CD4-positive, alpha-beta T cell (primary cell): ENCODE data around the gene FGF14. TPM values are rescaled to one million over a fixed set of nuclear protein-coding genes. Genes with fewer than 3 reads are reported as not detected.

Source experiments
- ATAC-seq: fragments of 200-7000 bp; cut with Tn5 transposase; one replicate; pipeline ENCODE4 v1.10.0; 2022; ENCODE audit warnings: mild to moderate bottlenecking; ENCODE audit not compliant: poor library complexity
- CTCF ChIA-PET: fragments of 350-600 bp; sonication (Branson Sonifier 250); formaldehyde crosslinking; loops from one replicate; lab custom pipeline; 2021; ENCODE audit warnings: antibody characterized with exemption, inconsistent platforms; lab: Charles Lee
- POLR2A ChIA-PET: fragments of 350-600 bp; sonication (Branson Sonifier 250); formaldehyde crosslinking; loops from one replicate; lab custom pipeline; 2021; ENCODE audit warnings: antibody characterized with exemption, inconsistent platforms; lab: Charles Lee
- DNase-seq, 14 experiments: peaks; one replicate each; pipeline ENCODE4 v3.0.0-alpha.2; 2013 to 2020; ENCODE audit warnings: mixed read lengths in 2 of 14
- H3K27ac ChIP-seq, 2 donors: one replicate each; pipeline versions ENCODE4 v1.5.1 to v1.7.0; 2013; ENCODE audit warnings: low read length in 2 of 2, low read depth in 1 of 2, mild to moderate bottlenecking in 1 of 2
- H3K27me3 ChIP-seq, 2 experiments: 1 replicate in 1 of 2; 2 replicates in 1 of 2; pipeline versions ENCODE4 v1.6.1 to v1.7.0; 2013; ENCODE audit warnings: low read length in 2 of 2, control low read depth in 1 of 2, mild to moderate bottlenecking in 1 of 2, moderate library complexity in 1 of 2; ENCODE audit not compliant: insufficient read depth in 2 of 2, control insufficient read depth in 1 of 2
- H3K36me3 ChIP-seq: one replicate; pipeline ENCODE4 v1.6.1; 2013; ENCODE audit warnings: low read length, control low read depth; ENCODE audit not compliant: insufficient read depth
- H3K4me1 ChIP-seq: one replicate; pipeline ENCODE4 v1.6.1; 2013; ENCODE audit warnings: low read length, control low read depth; ENCODE audit not compliant: insufficient read depth
- H3K4me3 ChIP-seq: one replicate; pipeline ENCODE4 v1.5.1; 2013; ENCODE audit warnings: mild to moderate bottlenecking, low read length, moderate library complexity
- H3K9me3 ChIP-seq, 2 experiments: 1 replicate in 1 of 2; 2 replicates in 1 of 2; pipeline versions ENCODE4 v1.6.1 to v1.7.0; 2013; ENCODE audit warnings: low read length in 2 of 2, mild to moderate bottlenecking in 2 of 2, control low read depth in 1 of 2, moderate library complexity in 1 of 2; ENCODE audit not compliant: control insufficient read depth in 1 of 2, insufficient read depth in 1 of 2
- H3K27ac Mint-ChIP-seq: one replicate; pipeline ENCODE4 v1.8.0; 2020; ENCODE audit warnings: mixed read lengths
- H3K27me3 Mint-ChIP-seq: one replicate; pipeline ENCODE4 v1.8.0; 2021; ENCODE audit warnings: mixed read lengths
- H3K36me3 Mint-ChIP-seq: one replicate; pipeline ENCODE4 v1.8.0; 2021; ENCODE audit warnings: low read depth, mixed read lengths
- H3K4me1 Mint-ChIP-seq: one replicate; pipeline ENCODE4 v1.8.0; 2021; ENCODE audit warnings: low read depth, mixed read lengths
- H3K4me3 Mint-ChIP-seq: one replicate; pipeline ENCODE4 v1.8.0; 2020; ENCODE audit warnings: mild to moderate bottlenecking, mixed read lengths
- H3K9me3 Mint-ChIP-seq: one replicate; pipeline ENCODE4 v1.8.0; 2020; ENCODE audit warnings: mixed read lengths
- intact Hi-C, 2 experiments: fragments of 100-400 bp; cut with DNase I in 1 of 2; cut with micrococcal nuclease in 1 of 2; formaldehyde crosslinking; loops; one replicate each; pipeline versions ENCODE4 v1.15.1 to v1.9.0; 2023 to 2025; cut with DNase I, micrococcal nuclease
- total RNA-seq, 174 experiments: library from RNA in 2 of 174; stranded (reverse) in 2 of 174; gene quantifications; one replicate each; pipeline ENCODE4 v1.2.3 and lab custom pipeline; 2021 to 2026
- TF ChIP-seq, protein P1 (sequence below): fragments of 200-600 bp; IDR thresholded peaks from one replicate; pipeline ENCODE4 v1.8.0; 2022; ENCODE audit warnings: antibody characterized with exemption, mild to moderate bottlenecking

The FGF14 gene
- total RNA-seq, 2 experiments from 2014 or later, result not detected

- POLR2A ChIA-PET, result no interaction called here
- Mint-ChIP-seq H3K36me3 (no peaks in the 10 kb centered on the region), H3K9me3 (no peaks in the 10 kb centered on the region)
Measured at GRCh38 chr13:102277286-102277685, 124.6 kb downstream of the FGF14 start.

DNA sequence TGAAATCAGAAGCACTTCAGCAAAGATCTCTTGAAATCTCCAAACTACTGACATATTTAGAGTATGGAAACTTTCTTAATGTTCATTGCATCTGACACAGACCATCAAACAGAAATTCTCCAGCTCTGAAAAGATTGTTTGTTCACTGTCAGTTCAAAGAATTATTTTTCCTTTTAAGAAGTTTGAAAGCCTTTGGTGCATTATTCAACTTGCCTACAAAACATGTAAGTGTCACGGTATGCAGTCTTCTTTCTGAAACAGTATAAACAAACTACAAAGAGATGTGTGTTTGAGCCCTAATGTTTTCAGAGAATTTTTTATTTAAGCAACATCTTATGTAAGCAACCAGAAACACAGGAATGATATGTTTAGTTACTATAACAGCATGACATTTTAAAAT lies 125.4 kb downstream of the FGF14 start:
- H3K4me3 ChIP-seq, result no peak overlapping the region
- TF ChIP-seq, protein P1, sequence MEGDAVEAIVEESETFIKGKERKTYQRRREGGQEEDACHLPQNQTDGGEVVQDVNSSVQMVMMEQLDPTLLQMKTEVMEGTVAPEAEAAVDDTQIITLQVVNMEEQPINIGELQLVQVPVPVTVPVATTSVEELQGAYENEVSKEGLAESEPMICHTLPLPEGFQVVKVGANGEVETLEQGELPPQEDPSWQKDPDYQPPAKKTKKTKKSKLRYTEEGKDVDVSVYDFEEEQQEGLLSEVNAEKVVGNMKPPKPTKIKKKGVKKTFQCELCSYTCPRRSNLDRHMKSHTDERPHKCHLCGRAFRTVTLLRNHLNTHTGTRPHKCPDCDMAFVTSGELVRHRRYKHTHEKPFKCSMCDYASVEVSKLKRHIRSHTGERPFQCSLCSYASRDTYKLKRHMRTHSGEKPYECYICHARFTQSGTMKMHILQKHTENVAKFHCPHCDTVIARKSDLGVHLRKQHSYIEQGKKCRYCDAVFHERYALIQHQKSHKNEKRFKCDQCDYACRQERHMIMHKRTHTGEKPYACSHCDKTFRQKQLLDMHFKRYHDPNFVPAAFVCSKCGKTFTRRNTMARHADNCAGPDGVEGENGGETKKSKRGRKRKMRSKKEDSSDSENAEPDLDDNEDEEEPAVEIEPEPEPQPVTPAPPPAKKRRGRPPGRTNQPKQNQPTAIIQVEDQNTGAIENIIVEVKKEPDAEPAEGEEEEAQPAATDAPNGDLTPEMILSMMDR, result no peak
- Mint-ChIP-seq H3K4me1 (no peaks in the 10 kb centered on the region), H3K27ac (no peak overlapping the region), H3K4me3 (no peak overlapping the region), H3K27me3 (peaks cover 7% of the 10 kb centered on the region), H3K36me3 (no peaks in the 10 kb centered on the region), H3K9me3 (no peaks in the 10 kb centered on the region)
- peaks cover 0 to 4% of the 10 kb centered on the region in 2 experiments for H3K27me3 ChIP-seq
- ChIA-PET POLR2A (no interaction called here), CTCF (no interaction called here)
- no peak overlapping the region for H3K27ac ChIP-seq
- ATAC-seq (no peak), DNase-seq (no peak)
- no peaks in the 10 kb centered on the region for H3K4me1 ChIP-seq
- H3K9me3 ChIP-seq, result peaks cover 0 to 4% of the 10 kb centered on the region in 2 experiments
- intact Hi-C loops, result no loop called here
- H3K36me3 ChIP-seq, result no peaks in the 10 kb centered on the region

More at GRCh38 chr13:102277286-102277685, 124.6 kb downstream of the FGF14 start:
- CTCF ChIA-PET, result no interaction called here
- no peak overlapping the region for H3K4me3 Mint-ChIP-seq
- no peaks in the 10 kb centered on the region for H3K4me1 Mint-ChIP-seq
- H3K27ac Mint-ChIP-seq, result no peak overlapping the region
- peaks cover 9% of the 10 kb centered on the region for H3K27me3 Mint-ChIP-seq
- ATAC-seq, result no peak
- intact Hi-C loops, result no loop called here
- H3K4me3 ChIP-seq, result no peak overlapping the region
- no peaks in the 10 kb centered on the region for H3K36me3 ChIP-seq
- peaks cover 0 to 4% of the 10 kb centered on the region in 2 experiments for H3K9me3 ChIP-seq
- TF ChIP-seq, protein P1, result no peak
- peaks cover 0 to 4% of the 10 kb centered on the region in 2 experiments for H3K27me3 ChIP-seq
- DNase-seq, result no peak
- H3K27ac ChIP-seq, result no peak overlapping the region
- no peaks in the 10 kb centered on the region for H3K4me1 ChIP-seq

DNA sequence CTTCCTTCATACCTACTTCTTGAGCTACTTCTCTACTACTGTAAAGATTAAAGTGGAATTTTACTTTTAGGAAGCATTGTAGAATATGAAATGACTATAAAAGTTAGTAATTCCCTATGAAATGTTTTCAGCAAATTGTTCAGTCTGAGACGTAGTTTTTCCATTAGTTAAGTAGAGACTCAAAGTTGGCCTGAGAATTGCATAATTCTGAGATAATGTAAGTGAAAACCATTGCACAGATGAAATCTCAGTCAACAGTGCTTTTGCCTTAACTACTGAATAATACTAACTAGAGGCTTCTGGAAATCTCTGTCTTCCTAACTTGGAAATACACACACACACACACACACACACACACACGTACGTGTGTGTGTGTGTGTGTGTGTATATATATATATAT lies 125.9 kb downstream of the FGF14 start:
- DNase-seq, result no peak
- no peak overlapping the region for H3K4me3 ChIP-seq
- Mint-ChIP-seq H3K36me3 (no peaks in the 10 kb centered on the region), H3K27me3 (peaks cover 5% of the 10 kb centered on the region), H3K4me1 (no peaks in the 10 kb centered on the region), H3K4me3 (no peak overlapping the region), H3K9me3 (no peaks in the 10 kb centered on the region), H3K27ac (no peak overlapping the region)
- ChIA-PET POLR2A (no interaction called here), CTCF (no interaction called here)
- ATAC-seq, result no peak
- H3K9me3 ChIP-seq, result peaks cover 0 to 4% of the 10 kb centered on the region in 2 experiments
- no peaks in the 10 kb centered on the region for H3K4me1 ChIP-seq
- no peak overlapping the region for H3K27ac ChIP-seq
- H3K27me3 ChIP-seq, result peaks cover 0 to 4% of the 10 kb centered on the region in 2 experiments
- no peaks in the 10 kb centered on the region for H3K36me3 ChIP-seq
- TF ChIP-seq, protein P1, result no peak
- intact Hi-C loops, result no loop called here
